ENCODE results near the gene MCAM. TPM values are rescaled to one million over a fixed set of nuclear protein-coding genes. Genes with fewer than 3 reads are reported as not detected.

MCAM gene
- total and polyA plus RNA-seq, 4 donors, result 2.2 to 49.6 (median 9.3) TPM

- TF ChIP-seq HNF4A (conservative IDR thresholded peaks at IDR 0.05) (no peak), SP1 (IDR thresholded peaks at IDR 0.05) (no peak), FOXA2 (IDR thresholded peaks at IDR 0.05) (no peak), JUND (IDR thresholded peaks at IDR 0.05) (no peak), CTCF (IDR thresholded peaks at IDR 0.05; ENCODE audit: low read depth, low read length, missing input control) (no peak)
- Histone ChIP-seq H3K9ac (ENCODE audit: low read depth in 1 of 2, low read length in 2 of 2) (no peak overlapping the region), H3K27me3 (ENCODE audit: control insufficient read depth in 4 of 4, insufficient read depth in 4 of 4, low read length in 3 of 4) (peaks cover 0 to 8% (median 2%) of the 10 kb centered on the region in 4 donors), H3K4me3 (ENCODE audit: low read depth in 1 of 3, low read length in 3 of 3) (no peak overlapping the region), H3K36me3 (ENCODE audit: control insufficient read depth in 4 of 4, insufficient read depth in 3 of 4, low read depth in 1 of 4, low read length in 3 of 4) (no peaks in the 10 kb centered on the region), H3K4me1 (ENCODE audit: control insufficient read depth in 4 of 4, insufficient read depth in 4 of 4, low read length in 3 of 4) (peaks cover 8 to 20% (median 13%) of the 10 kb centered on the region in 4 donors), H3K9me3 (ENCODE audit: control insufficient read depth in 4 of 4, low read length in 3 of 4) (no peaks in the 10 kb centered on the region), H3K27ac (ENCODE audit: low read depth in 1 of 2, low read length in 2 of 2) (no peak overlapping the region)
- 80% methylated on average over 18 of the region's 18 CpGs for WGBS
- DNase-seq (ENCODE audit: low spot score), result no peak
Observed at GRCh38 chr11:119314726-119315125, 2.2 kb downstream of the MCAM start.

GRCh38 chr11:119310682-119311052 is 6.3 kb downstream of the MCAM start:
- Histone ChIP-seq H3K4me1 (ENCODE audit: control insufficient read depth in 4 of 4, insufficient read depth in 4 of 4, low read length in 3 of 4) (peaks cover 0 to 6% (median under 1%) of the 10 kb centered on the region in 4 donors), H3K27ac (ENCODE audit: low read depth in 1 of 2, low read length in 2 of 2) (no peak overlapping the region), H3K36me3 (ENCODE audit: control insufficient read depth in 4 of 4, insufficient read depth in 3 of 4, low read depth in 1 of 4, low read length in 3 of 4) (peaks cover 0 to 3% (median 0%) of the 10 kb centered on the region in 4 donors), H3K9me3 (ENCODE audit: control insufficient read depth in 4 of 4, low read length in 3 of 4) (no peaks in the 10 kb centered on the region), H3K27me3 (ENCODE audit: control insufficient read depth in 4 of 4, insufficient read depth in 4 of 4, low read length in 3 of 4) (no peaks in the 10 kb centered on the region), H3K9ac (ENCODE audit: low read depth in 1 of 2, low read length in 2 of 2) (no peak overlapping the region), H3K4me3 (ENCODE audit: low read depth in 1 of 3, low read length in 3 of 3) (no peak overlapping the region)
- WGBS, result 79% methylated on average over 20 of the region's 20 CpGs
- TF ChIP-seq RAD21 (IDR thresholded peaks at IDR 0.05) (no peak), SP1 (IDR thresholded peaks at IDR 0.05) (no peak), CTCF (IDR thresholded peaks at IDR 0.05; ENCODE audit: low read depth, low read length, missing input control) (no peak), HNF4A (conservative IDR thresholded peaks at IDR 0.05) (no peak), REST (IDR thresholded peaks at IDR 0.05) (no peak), ATF3 (IDR thresholded peaks at IDR 0.05) (no peak), TAF1 (conservative IDR thresholded peaks at IDR 0.05) (no peak), EGR1 (IDR thresholded peaks at IDR 0.05; ENCODE audit: low read depth in 2 of 2) (no peak), GABPA (IDR thresholded peaks at IDR 0.05 in 1 of 2, conservative IDR thresholded peaks at IDR 0.05 in 1 of 2) (no peak), JUND (IDR thresholded peaks at IDR 0.05) (no peak), YY1 (IDR thresholded peaks at IDR 0.05) (no peak), RXRA (IDR thresholded peaks at IDR 0.05) (no peak), FOXA2 (IDR thresholded peaks at IDR 0.05) (no peak), FOXA1 (IDR thresholded peaks at IDR 0.05) (no peak), NR2F2 (IDR thresholded peaks at IDR 0.05) (no peak), HNF4G (IDR thresholded peaks at IDR 0.05) (no peak), MAX (IDR thresholded peaks at IDR 0.05) (no peak), ZBTB33 (IDR thresholded peaks at IDR 0.05) (no peak)
- no peak for DNase-seq (ENCODE audit: low spot score)
